CD14-positive monocyte (primary cell): ENCODE results near the gene LRRC8E. TPM values are rescaled to one million over a fixed set of nuclear protein-coding genes. Genes with fewer than 3 reads are reported as not detected.

ENCODE experiments used
- DNase-seq, 3 donors: peaks; one replicate each; pipeline ENCODE4 v3.0.0-alpha.2; 2011 to 2022
- H2AFZ ChIP-seq: 2 replicates; pipeline ENCODE4 v1.6.0; 2012; ENCODE audit warnings: mild to moderate bottlenecking, low read depth, low read length, inconsistent platforms; ENCODE audit not compliant: insufficient read depth, poor library complexity, severe bottlenecking
- H3K27ac ChIP-seq, 2 donors: 1 replicate in 1 of 2; 2 replicates in 1 of 2; pipeline ENCODE4 v1.5.1; 2012 to 2013; ENCODE audit warnings: low read length in 2 of 2, control low read depth in 1 of 2, inconsistent platforms in 1 of 2, low read depth in 1 of 2, mild to moderate bottlenecking in 1 of 2
- H3K27me3 ChIP-seq, 2 donors: one replicate each; pipeline versions ENCODE4 v1.6.0 to v1.6.1; 2011 to 2013; ENCODE audit warnings: low read length in 2 of 2; ENCODE audit not compliant: control insufficient read depth in 2 of 2, insufficient read depth in 2 of 2
- H3K36me3 ChIP-seq, 2 donors: replicated peaks in 1 of 2; 1 replicate in 1 of 2; 2 replicates in 1 of 2; pipeline versions ENCODE4 v1.5.1 to v1.6.1; 2012 to 2013; ENCODE audit warnings: low read length in 2 of 2, control low read depth in 1 of 2, inconsistent platforms in 1 of 2, mild to moderate bottlenecking in 1 of 2; ENCODE audit not compliant: insufficient read depth in 2 of 2, control insufficient read depth in 1 of 2
- H3K4me1 ChIP-seq, 2 donors: 1 replicate in 1 of 2; 2 replicates in 1 of 2; pipeline versions ENCODE4 v1.5.1 to v1.6.1; 2012 to 2013; ENCODE audit warnings: low read length in 2 of 2, control low read depth in 1 of 2, inconsistent platforms in 1 of 2, mild to moderate bottlenecking in 1 of 2, moderate library complexity in 1 of 2; ENCODE audit not compliant: insufficient read depth in 2 of 2, control insufficient read depth in 1 of 2
- H3K4me2 ChIP-seq: replicated peaks from 2 replicates; pipeline ENCODE3; 2012; ENCODE audit warnings: low read length, moderate library complexity, mild to moderate bottlenecking; ENCODE audit not compliant: poor library complexity, severe bottlenecking; ENCODE audit errors: extremely low read depth
- H3K4me3 ChIP-seq, 3 experiments: fragments of 200-600 bp in 1 of 3; sonication (generic) in 1 of 3; replicated peaks in 1 of 3; 1 replicate in 2 of 3; 2 replicates in 1 of 3; pipeline ENCODE4 v1.5.1; 2011 to 2013; ENCODE audit warnings: low read length in 3 of 3, mild to moderate bottlenecking in 3 of 3, control low read depth in 2 of 3, low read depth in 2 of 3, inconsistent platforms in 1 of 3, moderate library complexity in 1 of 3
- H3K79me2 ChIP-seq: 2 replicates; pipeline ENCODE4 v1.6.0; 2012; ENCODE audit warnings: mild to moderate bottlenecking, control low read depth, inconsistent platforms, low read length, moderate library complexity; ENCODE audit not compliant: insufficient read depth
- H3K9ac ChIP-seq: 2 replicates; pipeline ENCODE4 v1.6.0; 2017; ENCODE audit warnings: low read length, mild to moderate bottlenecking; ENCODE audit not compliant: insufficient read depth, poor library complexity, severe bottlenecking
- H3K9me3 ChIP-seq, 2 donors: replicated peaks in 1 of 2; 1 replicate in 1 of 2; 2 replicates in 1 of 2; pipeline versions ENCODE4 v1.5.1 to v1.6.1; 2012 to 2013; ENCODE audit warnings: low read length in 2 of 2, control low read depth in 1 of 2; ENCODE audit not compliant: control insufficient read depth in 1 of 2, insufficient read depth in 1 of 2
- H4K20me1 ChIP-seq: 2 replicates; pipeline ENCODE4 v1.6.0; 2012; ENCODE audit warnings: mild to moderate bottlenecking, low read length, control low read depth, moderate library complexity; ENCODE audit not compliant: insufficient read depth
- H3K27ac Mint-ChIP-seq, 7 donors: one replicate each; pipeline ENCODE4 v1.8.0; 2020; ENCODE audit warnings: mild to moderate bottlenecking in 7 of 7, mixed read lengths in 7 of 7, moderate library complexity in 6 of 7, inconsistent platforms in 2 of 7
- H3K27me3 Mint-ChIP-seq, 3 donors: one replicate each; pipeline ENCODE4 v1.8.0; 2021 to 2022; ENCODE audit warnings: low read depth in 3 of 3, mild to moderate bottlenecking in 3 of 3, mixed read lengths in 3 of 3, moderate library complexity in 3 of 3, inconsistent platforms in 1 of 3
- H3K36me3 Mint-ChIP-seq, 2 donors: one replicate each; pipeline ENCODE4 v1.8.0; 2020; ENCODE audit warnings: mixed read lengths in 2 of 2, inconsistent platforms in 1 of 2, mild to moderate bottlenecking in 1 of 2
- H3K4me1 Mint-ChIP-seq: one replicate; pipeline ENCODE4 v1.8.0; 2020; ENCODE audit warnings: mild to moderate bottlenecking, mixed read lengths
- H3K4me3 Mint-ChIP-seq, 2 donors: one replicate each; pipeline ENCODE4 v1.8.0; 2020; ENCODE audit warnings: mild to moderate bottlenecking in 2 of 2, mixed read lengths in 2 of 2, moderate library complexity in 1 of 2
- H3K9me3 Mint-ChIP-seq, 7 donors: one replicate each; pipeline ENCODE4 v1.8.0; 2020 to 2022; ENCODE audit warnings: mixed read lengths in 7 of 7, mild to moderate bottlenecking in 6 of 7, moderate library complexity in 6 of 7, inconsistent platforms in 2 of 7
- CTCF ChIP-seq: fragments of 200-600 bp; IDR thresholded peaks from one replicate; pipeline ENCODE4 v1.8.0; 2022; ENCODE audit warnings: antibody characterized with exemption, mild to moderate bottlenecking
- WGBS: methylation state at CpG from one replicate; pipeline ENCODE4 v1.1.5; 2013; ENCODE audit warnings: missing lambda C conversion rate; ENCODE audit not compliant: insufficient coverage; 5-methylcytosine and 5-hydroxymethylcytosine counted together
- intact Hi-C, 2 donors: fragments of 100-400 bp; cut with micrococcal nuclease; formaldehyde crosslinking; loops; one replicate each; pipeline versions ENCODE4 v1.15.0 to v1.15.1; 2023
- polyA plus RNA-seq, 3 donors: library from polyadenylated mRNA; depleted of rRNA in 1 of 3; unstranded in 2 of 3; stranded (reverse) in 1 of 3; fragments of 300-500 nt in 2 of 3; fragments of >200 nt in 1 of 3; fragmentation: Illumina TruSeq in 2 of 3; gene quantifications; 1 replicate in 2 of 3; 2 replicates in 1 of 3; pipeline ENCODE4 v1.2.3, GENCODE V29; 2012 to 2021

Gene LRRC8E
- polyA plus RNA-seq, 3 donors, result not detected

GRCh38 chr19:7934766-7935165 is 46.5 kb downstream of the LRRC8E start:
- intact Hi-C loops, result no loop called here
- Histone ChIP-seq H3K27ac (no peak overlapping the region), H3K9ac (no peak overlapping the region), H3K4me2 (no peak overlapping the region), H2AFZ (no peak overlapping the region), H3K36me3 (peaks cover 78 to 86% of the 10 kb centered on the region in 2 donors), H3K79me2 (no peaks in the 10 kb centered on the region), H4K20me1 (no peaks in the 10 kb centered on the region), H3K4me1 (no peaks in the 10 kb centered on the region), H3K9me3 (no peaks in the 10 kb centered on the region), H3K4me3 (no peak overlapping the region), H3K27me3 (no peaks in the 10 kb centered on the region)
- Mint-ChIP-seq H3K9me3 (peaks cover 0 to 3% (median 0%) of the 10 kb centered on the region in 7 donors), H3K4me3 (no peak overlapping the region), H3K4me1 (no peaks in the 10 kb centered on the region), H3K27ac (peak overlapping the region in 1 of 7 donors; percentile 19), H3K27me3 (no peaks in the 10 kb centered on the region), H3K36me3 (peaks cover 65 to 93% of the 10 kb centered on the region in 2 donors)
- no peak for DNase-seq
- 94% methylated on average over 21 of the region's 21 CpGs for WGBS
- TF ChIP-seq CTCF, result no peak

- Histone ChIP-seq H3K4me2 (no peak overlapping the region), H3K36me3 (peaks cover 39 to 42% of the 10 kb centered on the region in 2 donors), H4K20me1 (no peaks in the 10 kb centered on the region), H3K27ac (no peak overlapping the region), H3K4me1 (peaks cover 8 to 21% of the 10 kb centered on the region in 2 donors), H3K79me2 (peaks cover 23% of the 10 kb centered on the region), H2AFZ (no peak overlapping the region), H3K4me3 (no peak overlapping the region), H3K27me3 (no peaks in the 10 kb centered on the region), H3K9me3 (no peaks in the 10 kb centered on the region), H3K9ac (no peak overlapping the region)
- peaks cover 35 to 49% of the 10 kb centered on the region in 2 donors for H3K36me3 Mint-ChIP-seq
- peaks cover 18% of the 10 kb centered on the region for H3K4me1 Mint-ChIP-seq
- peaks cover 0 to 3% (median 0%) of the 10 kb centered on the region in 7 donors for H3K9me3 Mint-ChIP-seq
- TF ChIP-seq CTCF, result no peak
- intact Hi-C loops, result loop anchor here (10.0 kb wide), 1 partner anchor 314 kb away; no protein-coding TSS in a partner anchor
- H3K27ac Mint-ChIP-seq, result no peak overlapping the region
- DNase-seq, result no peak
- 96% methylated on average over 3 of the region's 13 CpGs for WGBS
- no peak overlapping the region for H3K4me3 Mint-ChIP-seq
- peaks cover 0 to 2% (median 0%) of the 10 kb centered on the region in 3 donors for H3K27me3 Mint-ChIP-seq
These were observed 52.5 kb downstream of the LRRC8E start for GRCh38 chr19:7940841-7941240.
